WTC11 (cell line): ENCODE measurements around the gene IL36G.

ENCODE experiments used
- FOXJ3 ChIP-seq: sonication (generic); formaldehyde crosslinking; IDR thresholded peaks from 2 replicates; pipeline ENCODE4 v1.9.0; 2021; ENCODE audit warnings: missing genetic modification reagents, mild to moderate bottlenecking, borderline replicate concordance
- IRF2 ChIP-seq: sonication (generic); formaldehyde crosslinking; IDR thresholded peaks from 2 replicates; pipeline ENCODE4 v1.8.0; 2022; ENCODE audit warnings: low read depth, missing genetic modification reagents, borderline replicate concordance
- NFE2L1 ChIP-seq: sonication (generic); formaldehyde crosslinking; IDR thresholded peaks from 2 replicates; pipeline ENCODE4 v1.8.1; 2023; ENCODE audit warnings: missing genetic modification reagents
- TCF7 ChIP-seq: sonication (generic); formaldehyde crosslinking; IDR thresholded peaks from 2 replicates; pipeline ENCODE4 v1.8.0; 2022; ENCODE audit warnings: mild to moderate bottlenecking, low read depth, missing genetic modification reagents, moderate library complexity
- TEAD4 ChIP-seq: sonication (generic); formaldehyde crosslinking; IDR thresholded peaks from 2 replicates; pipeline ENCODE4 v1.8.0; 2022; ENCODE audit warnings: mild to moderate bottlenecking, missing genetic modification reagents
- ZBTB43 ChIP-seq: sonication (generic); formaldehyde crosslinking; IDR thresholded peaks from 2 replicates; pipeline ENCODE4 v1.8.1; 2023; ENCODE audit warnings: mild to moderate bottlenecking, missing genetic modification reagents
- TF ChIP-seq, protein P1 (sequence below): fragments of 200-600 bp; IDR thresholded peaks from 2 replicates; pipeline ENCODE4 v1.8.0; 2022; ENCODE audit warnings: antibody characterized with exemption
- TF ChIP-seq, protein P2 (sequence below): sonication (generic); formaldehyde crosslinking; IDR thresholded peaks from 2 replicates; pipeline ENCODE4 v1.8.1; 2022; ENCODE audit warnings: low read depth, missing genetic modification reagents, borderline replicate concordance

GRCh38 chr2:113000436-113000835 lies 22.6 kb downstream of the IL36G start:
- TF ChIP-seq FOXJ3 (CRISPR knock-in tag): no peak
- TF ChIP-seq, protein P1, sequence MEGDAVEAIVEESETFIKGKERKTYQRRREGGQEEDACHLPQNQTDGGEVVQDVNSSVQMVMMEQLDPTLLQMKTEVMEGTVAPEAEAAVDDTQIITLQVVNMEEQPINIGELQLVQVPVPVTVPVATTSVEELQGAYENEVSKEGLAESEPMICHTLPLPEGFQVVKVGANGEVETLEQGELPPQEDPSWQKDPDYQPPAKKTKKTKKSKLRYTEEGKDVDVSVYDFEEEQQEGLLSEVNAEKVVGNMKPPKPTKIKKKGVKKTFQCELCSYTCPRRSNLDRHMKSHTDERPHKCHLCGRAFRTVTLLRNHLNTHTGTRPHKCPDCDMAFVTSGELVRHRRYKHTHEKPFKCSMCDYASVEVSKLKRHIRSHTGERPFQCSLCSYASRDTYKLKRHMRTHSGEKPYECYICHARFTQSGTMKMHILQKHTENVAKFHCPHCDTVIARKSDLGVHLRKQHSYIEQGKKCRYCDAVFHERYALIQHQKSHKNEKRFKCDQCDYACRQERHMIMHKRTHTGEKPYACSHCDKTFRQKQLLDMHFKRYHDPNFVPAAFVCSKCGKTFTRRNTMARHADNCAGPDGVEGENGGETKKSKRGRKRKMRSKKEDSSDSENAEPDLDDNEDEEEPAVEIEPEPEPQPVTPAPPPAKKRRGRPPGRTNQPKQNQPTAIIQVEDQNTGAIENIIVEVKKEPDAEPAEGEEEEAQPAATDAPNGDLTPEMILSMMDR: no peak
- no peak for TF ChIP-seq NFE2L1 (CRISPR knock-in tag)
- TF ChIP-seq TCF7 (CRISPR knock-in tag): no peak
- TF ChIP-seq, protein P2, sequence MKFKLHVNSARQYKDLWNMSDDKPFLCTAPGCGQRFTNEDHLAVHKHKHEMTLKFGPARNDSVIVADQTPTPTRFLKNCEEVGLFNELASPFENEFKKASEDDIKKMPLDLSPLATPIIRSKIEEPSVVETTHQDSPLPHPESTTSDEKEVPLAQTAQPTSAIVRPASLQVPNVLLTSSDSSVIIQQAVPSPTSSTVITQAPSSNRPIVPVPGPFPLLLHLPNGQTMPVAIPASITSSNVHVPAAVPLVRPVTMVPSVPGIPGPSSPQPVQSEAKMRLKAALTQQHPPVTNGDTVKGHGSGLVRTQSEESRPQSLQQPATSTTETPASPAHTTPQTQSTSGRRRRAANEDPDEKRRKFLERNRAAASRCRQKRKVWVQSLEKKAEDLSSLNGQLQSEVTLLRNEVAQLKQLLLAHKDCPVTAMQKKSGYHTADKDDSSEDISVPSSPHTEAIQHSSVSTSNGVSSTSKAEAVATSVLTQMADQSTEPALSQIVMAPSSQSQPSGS (CRISPR knock-in tag): no peak
- no peak for TF ChIP-seq TEAD4 (CRISPR knock-in tag)
- no peak for TF ChIP-seq IRF2 (CRISPR knock-in tag)
- no peak for TF ChIP-seq ZBTB43 (CRISPR knock-in tag)
